ENCODE data around the gene SIPA1L3.

Gene SIPA1L3

GRCh38 chr19:38197937-38198704 lies 291.1 kb downstream of the SIPA1L3 start:
- H3K27ac ChIP-seq (ENCODE audit: low read depth, low read length) = no peak overlapping the region
- no peak for TF ChIP-seq CTCF (IDR thresholded peaks at IDR 0.05; ENCODE audit: insufficient read depth, low read length, poor library complexity, severe bottlenecking)
- no peak for TF ChIP-seq EZH2phosphoT487 (conservative IDR thresholded peaks at IDR 0.05; ENCODE audit: low read length)
- no peak overlapping the region for H3K9ac ChIP-seq (ENCODE audit: low read length)
- H3K36me3 ChIP-seq (ENCODE audit: low read length) = 0 out of 2 replicates have a peak, but pooled peaks cover 3% of the 10 kb centered on the region
- no peaks in the 10 kb centered on the region for H3K9me3 ChIP-seq (ENCODE audit: insufficient read depth, low read length)
- no peak overlapping the region for H3K4me3 ChIP-seq (ENCODE audit: insufficient read depth, low read length, poor library complexity, severe bottlenecking)
- H3F3A ChIP-seq (ENCODE audit: insufficient read depth) = no peaks in the 10 kb centered on the region
- H4K20me1 ChIP-seq (ENCODE audit: low read depth, low read length) = no peaks in the 10 kb centered on the region
- no peak overlapping the region for H3K4me2 ChIP-seq (ENCODE audit: low read depth, low read length, poor library complexity, severe bottlenecking)
- H3K27me3 ChIP-seq (ENCODE audit: low read length) = no peaks in the 10 kb centered on the region
- H2AFZ ChIP-seq (ENCODE audit: low read depth, low read length, severe bottlenecking) = no peak overlapping the region
- H3K79me2 ChIP-seq (ENCODE audit: insufficient read depth, low read length) = no peaks in the 10 kb centered on the region
- H3K9me2 ChIP-seq (replicated peaks; ENCODE audit: insufficient read depth, low read length) = no peaks in the 10 kb centered on the region

- Histone ChIP-seq H3K4me2 (ENCODE audit: low read depth, low read length, poor library complexity, severe bottlenecking) (no peak overlapping the region), H3K27ac (ENCODE audit: low read depth, low read length) (no peak overlapping the region), H4K20me1 (ENCODE audit: low read depth, low read length) (no peaks in the 10 kb centered on the region), H3K9me2 (replicated peaks; ENCODE audit: insufficient read depth, low read length) (no peaks in the 10 kb centered on the region), H2AFZ (ENCODE audit: low read depth, low read length, severe bottlenecking) (no peak overlapping the region), H3K9me3 (ENCODE audit: insufficient read depth, low read length) (no peaks in the 10 kb centered on the region), H3K9ac (ENCODE audit: low read length) (no peak overlapping the region), H3F3A (ENCODE audit: insufficient read depth) (no peaks in the 10 kb centered on the region), H3K36me3 (ENCODE audit: low read length) (0 out of 2 replicates have a peak, but pooled peaks cover under 1% of the 10 kb centered on the region), H3K4me3 (ENCODE audit: insufficient read depth, low read length, poor library complexity, severe bottlenecking) (no peak overlapping the region), H3K27me3 (ENCODE audit: low read length) (no peaks in the 10 kb centered on the region), H3K79me2 (ENCODE audit: insufficient read depth, low read length) (no peaks in the 10 kb centered on the region)
- no peak for TF ChIP-seq EZH2phosphoT487 (conservative IDR thresholded peaks at IDR 0.05; ENCODE audit: low read length)
- TF ChIP-seq CTCF (IDR thresholded peaks at IDR 0.05; ENCODE audit: insufficient read depth, low read length, poor library complexity, severe bottlenecking) = no peak
These were observed 292.3 kb downstream of the SIPA1L3 start for GRCh38 chr19:38199340-38199739.

GRCh38 chr19:38201731-38202130 lies 294.7 kb downstream of the SIPA1L3 start:
- no peaks in the 10 kb centered on the region for H3K36me3 ChIP-seq (ENCODE audit: low read length)
- TF ChIP-seq CTCF (IDR thresholded peaks at IDR 0.05; ENCODE audit: insufficient read depth, low read length, poor library complexity, severe bottlenecking) (no peak), EZH2phosphoT487 (conservative IDR thresholded peaks at IDR 0.05; ENCODE audit: low read length) (no peak)
- H3K27ac ChIP-seq (ENCODE audit: low read depth, low read length) = no peak overlapping the region
- H3F3A ChIP-seq (ENCODE audit: insufficient read depth) = no peaks in the 10 kb centered on the region
- no peaks in the 10 kb centered on the region for H3K9me2 ChIP-seq (replicated peaks; ENCODE audit: insufficient read depth, low read length)
- no peaks in the 10 kb centered on the region for H3K27me3 ChIP-seq (ENCODE audit: low read length)
- H3K4me3 ChIP-seq (ENCODE audit: insufficient read depth, low read length, poor library complexity, severe bottlenecking) = no peak overlapping the region
- H2AFZ ChIP-seq (ENCODE audit: low read depth, low read length, severe bottlenecking) = no peak overlapping the region
- H3K4me2 ChIP-seq (ENCODE audit: low read depth, low read length, poor library complexity, severe bottlenecking) = no peak overlapping the region
- H3K79me2 ChIP-seq (ENCODE audit: insufficient read depth, low read length) = no peaks in the 10 kb centered on the region
- H4K20me1 ChIP-seq (ENCODE audit: low read depth, low read length) = no peaks in the 10 kb centered on the region
- no peaks in the 10 kb centered on the region for H3K9me3 ChIP-seq (ENCODE audit: insufficient read depth, low read length)
- H3K9ac ChIP-seq (ENCODE audit: low read length) = no peak overlapping the region

Data from SU-DHL-6 (cell line).